Astrocyte (in vitro differentiated cells and primary cell): ENCODE data around the gene BMPR1A.

ENCODE experiments used
- EZH2 ChIP-seq: IDR thresholded peaks from 2 replicates; pipeline ENCODE4 v1.6.1; 2012; ENCODE audit warnings: mild to moderate bottlenecking, low read length, inconsistent platforms; ENCODE audit not compliant: insufficient read depth
- TF ChIP-seq, protein P1 (sequence below): IDR thresholded peaks from 2 replicates; pipeline ENCODE4 v1.5.1; 2011; ENCODE audit warnings: low read depth, mild to moderate bottlenecking, inconsistent platforms, low read length, moderate library complexity; ENCODE audit not compliant: insufficient read depth

DNA sequence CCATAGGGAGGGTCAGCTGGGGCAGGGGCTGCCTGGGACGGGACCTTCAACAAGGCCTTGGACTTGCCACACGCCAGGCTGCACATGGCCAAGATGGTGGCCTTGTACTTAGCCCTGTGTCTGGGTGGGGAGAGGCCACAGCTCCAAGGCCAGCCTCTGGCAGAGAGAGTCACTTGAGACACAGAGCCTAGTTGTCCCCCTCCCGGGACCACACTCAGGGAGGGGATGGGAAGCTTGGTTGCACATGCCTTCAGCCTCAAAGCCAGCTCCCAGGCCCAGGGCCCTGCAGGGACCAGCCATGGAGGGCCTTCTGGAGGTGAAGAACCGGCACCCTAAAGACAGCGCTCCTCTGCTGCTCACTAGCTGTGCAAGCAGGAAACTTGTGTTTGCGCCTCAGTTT, 184.3 kb downstream of the BMPR1A start:
- TF ChIP-seq, protein P1, sequence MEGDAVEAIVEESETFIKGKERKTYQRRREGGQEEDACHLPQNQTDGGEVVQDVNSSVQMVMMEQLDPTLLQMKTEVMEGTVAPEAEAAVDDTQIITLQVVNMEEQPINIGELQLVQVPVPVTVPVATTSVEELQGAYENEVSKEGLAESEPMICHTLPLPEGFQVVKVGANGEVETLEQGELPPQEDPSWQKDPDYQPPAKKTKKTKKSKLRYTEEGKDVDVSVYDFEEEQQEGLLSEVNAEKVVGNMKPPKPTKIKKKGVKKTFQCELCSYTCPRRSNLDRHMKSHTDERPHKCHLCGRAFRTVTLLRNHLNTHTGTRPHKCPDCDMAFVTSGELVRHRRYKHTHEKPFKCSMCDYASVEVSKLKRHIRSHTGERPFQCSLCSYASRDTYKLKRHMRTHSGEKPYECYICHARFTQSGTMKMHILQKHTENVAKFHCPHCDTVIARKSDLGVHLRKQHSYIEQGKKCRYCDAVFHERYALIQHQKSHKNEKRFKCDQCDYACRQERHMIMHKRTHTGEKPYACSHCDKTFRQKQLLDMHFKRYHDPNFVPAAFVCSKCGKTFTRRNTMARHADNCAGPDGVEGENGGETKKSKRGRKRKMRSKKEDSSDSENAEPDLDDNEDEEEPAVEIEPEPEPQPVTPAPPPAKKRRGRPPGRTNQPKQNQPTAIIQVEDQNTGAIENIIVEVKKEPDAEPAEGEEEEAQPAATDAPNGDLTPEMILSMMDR, result no peak
- no peak for TF ChIP-seq EZH2
